ENCODE measurements around the gene PPP1R36.
"Not testable (repeated sequence)": the region's sequence is repeated elsewhere in the genome, so short reads cannot be mapped to it uniquely, and the experiment has no call there.

Gene PPP1R36

DNA sequence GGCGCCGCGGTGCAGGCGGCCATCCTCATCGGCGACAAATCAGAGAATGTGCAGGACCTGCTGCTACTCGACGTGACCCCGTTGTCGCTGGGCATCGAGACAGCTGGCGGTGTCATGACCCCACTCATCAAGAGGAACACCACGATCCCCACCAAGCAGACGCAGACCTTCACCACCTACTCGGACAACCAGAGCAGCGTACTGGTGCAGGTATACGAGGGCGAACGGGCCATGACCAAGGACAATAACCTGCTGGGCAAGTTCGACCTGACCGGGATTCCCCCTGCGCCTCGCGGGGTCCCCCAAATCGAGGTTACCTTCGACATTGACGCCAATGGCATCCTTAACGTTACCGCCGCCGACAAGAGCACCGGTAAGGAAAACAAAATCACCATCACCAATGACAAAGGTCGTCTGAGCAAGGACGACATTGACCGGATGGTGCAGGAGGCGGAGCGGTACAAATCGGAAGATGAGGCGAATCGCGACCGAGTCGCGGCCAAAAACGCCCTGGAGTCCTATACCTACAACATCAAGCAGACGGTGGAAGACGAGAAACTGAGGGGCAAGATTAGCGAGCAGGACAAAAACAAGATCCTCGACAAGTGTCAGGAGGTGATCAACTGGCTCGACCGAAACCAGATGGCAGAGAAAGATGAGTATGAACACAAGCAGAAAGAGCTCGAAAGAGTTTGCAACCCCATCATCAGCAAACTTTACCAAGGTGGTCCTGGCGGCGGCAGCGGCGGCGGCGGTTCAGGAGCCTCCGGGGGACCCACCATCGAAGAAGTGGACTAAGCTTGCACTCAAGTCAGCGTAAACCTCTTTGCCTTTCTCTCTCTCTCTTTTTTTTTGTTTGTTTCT lies 7.6 kb upstream of the PPP1R36 start:
- Mint-ChIP-seq H3K4me1 (peaks cover 30% of the 10 kb centered on the region), H3K4me3 (peak overlapping the region; percentile 73), H3K27ac (peak overlapping the region; percentile 48), H3K36me3 (no peaks in the 10 kb centered on the region), H3K9me3 (no peaks in the 10 kb centered on the region), H3K27me3 (peaks cover 1% of the 10 kb centered on the region)

DNA sequence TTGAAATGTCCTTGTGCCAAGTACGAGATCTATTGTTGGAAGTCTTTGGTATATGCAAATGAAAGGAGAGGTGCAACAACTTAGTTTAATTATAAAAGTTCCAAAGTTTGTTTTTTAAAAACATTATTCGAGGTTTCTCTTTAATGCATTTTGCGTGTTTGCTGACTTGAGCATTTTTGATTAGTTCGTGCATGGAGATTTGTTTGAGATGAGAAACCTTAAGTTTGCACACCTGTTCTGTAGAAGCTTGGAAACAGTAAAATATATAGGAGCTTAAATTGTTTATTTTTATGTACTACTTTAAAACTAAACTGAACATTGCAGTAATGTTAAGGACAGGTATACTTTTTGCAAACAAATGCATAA lies 6.9 kb upstream of the PPP1R36 start:
- Mint-ChIP-seq H3K27ac (peak overlapping the region; percentile 48), H3K27me3 (peaks cover 1% of the 10 kb centered on the region), H3K4me1 (peaks cover 30% of the 10 kb centered on the region), H3K36me3 (no peaks in the 10 kb centered on the region), H3K4me3 (peak overlapping the region; percentile 73), H3K9me3 (no peaks in the 10 kb centered on the region)

DNA sequence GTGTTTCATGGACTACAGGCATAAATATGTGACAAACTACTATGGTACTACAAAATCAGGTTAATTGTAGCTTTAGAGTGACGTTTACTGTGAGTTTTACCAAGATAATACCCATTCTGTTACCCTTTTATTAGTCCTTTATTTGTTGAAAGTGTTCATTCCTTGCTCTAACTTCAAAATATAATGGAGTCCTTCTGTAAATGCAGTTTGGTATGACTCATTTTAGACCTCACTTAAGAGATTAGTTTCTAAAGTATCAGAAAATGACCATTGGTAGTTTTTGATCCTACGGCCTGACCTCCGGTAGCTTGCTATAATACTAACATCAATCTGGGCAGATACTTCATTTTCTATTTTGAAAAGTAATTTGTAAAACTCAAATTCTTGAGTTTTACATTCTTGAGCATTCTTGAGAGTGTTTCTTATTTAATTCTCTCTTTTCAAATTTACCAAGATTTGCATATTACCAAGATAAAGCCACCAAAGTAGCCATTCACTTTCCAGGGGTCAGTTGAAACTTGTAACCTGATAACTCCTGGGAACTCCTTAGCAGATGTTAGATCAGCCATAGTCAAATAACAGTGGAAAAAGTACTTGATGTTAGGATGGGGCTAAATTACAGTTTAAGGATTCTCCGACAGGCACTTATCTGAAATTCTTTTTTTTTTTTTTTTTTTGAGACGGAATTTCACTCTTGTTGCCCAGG lies 5.0 kb upstream of the PPP1R36 start:
- Mint-ChIP-seq H3K36me3 (no peaks in the 10 kb centered on the region), H3K9me3 (no peaks in the 10 kb centered on the region), H3K4me1 (peaks cover 31% of the 10 kb centered on the region), H3K27ac (no peak overlapping the region), H3K27me3 (peaks cover 1% of the 10 kb centered on the region), H3K4me3 (no peak overlapping the region)

DNA sequence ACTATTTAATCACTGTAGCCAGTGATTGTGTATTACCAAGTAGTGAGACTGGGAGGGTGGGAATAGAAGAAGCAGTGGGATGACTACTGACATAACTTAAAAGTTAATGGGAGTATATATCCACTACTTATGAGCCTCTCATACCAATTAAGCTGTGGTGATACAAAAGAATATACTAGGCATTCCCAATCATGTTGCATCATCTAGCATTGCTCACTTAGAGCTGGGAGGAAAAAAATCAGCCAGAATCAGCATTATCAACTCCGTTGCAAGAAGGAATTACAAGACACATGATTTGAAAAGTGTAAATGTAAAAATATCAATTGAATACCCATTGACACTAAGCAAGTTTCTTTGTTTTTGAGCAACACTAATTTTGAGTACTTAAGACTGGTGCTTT lies 745 bp upstream of the PPP1R36 start:
- Mint-ChIP-seq H3K27me3 (no peaks in the 10 kb centered on the region), H3K4me3 (peak overlapping the region; percentile 27)

DNA sequence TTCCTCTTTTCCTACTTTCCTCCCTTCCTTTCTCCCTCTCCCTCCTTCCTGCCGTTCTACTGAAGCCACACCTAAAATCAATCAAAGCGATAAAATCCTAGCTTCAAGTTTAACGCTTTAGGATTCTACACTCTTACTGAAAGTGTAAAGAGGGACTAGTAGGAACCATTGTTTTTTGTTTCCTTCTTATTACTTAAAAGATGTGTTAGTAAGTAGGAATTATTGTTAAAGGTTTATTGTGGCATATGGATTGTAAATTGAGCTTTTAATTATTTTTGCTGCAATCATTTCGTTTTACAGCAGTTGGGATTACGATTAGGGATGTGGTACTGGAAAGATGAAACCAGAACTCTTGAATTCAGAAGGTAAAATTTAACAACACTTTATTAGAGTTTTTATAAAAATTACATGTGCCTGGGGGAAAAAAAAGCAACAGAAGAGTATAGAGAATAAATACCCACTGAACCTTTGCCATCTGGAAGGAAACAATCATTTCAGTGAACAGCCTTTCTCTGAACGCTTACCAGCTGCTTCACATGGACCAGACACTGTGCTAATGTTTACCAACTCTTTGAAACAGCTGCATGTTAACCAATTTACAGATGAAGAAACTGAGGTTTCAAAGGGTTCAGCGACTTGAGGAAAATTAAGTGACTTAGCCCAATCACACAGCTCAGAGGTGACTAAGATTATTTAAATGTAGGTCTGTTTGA lies 1.0 kb downstream of the PPP1R36 start:
- H3K4me3 Mint-ChIP-seq, result peak overlapping the region; percentile 70
- no peaks in the 10 kb centered on the region for H3K27me3 Mint-ChIP-seq

More for the DNA sequence above, 745 bp upstream of the PPP1R36 start:
- Mint-ChIP-seq H3K27ac (no peak overlapping the region), H3K9me3 (no peaks in the 10 kb centered on the region), H3K4me1 (peaks cover 14% of the 10 kb centered on the region), H3K36me3 (no peaks in the 10 kb centered on the region)

DNA sequence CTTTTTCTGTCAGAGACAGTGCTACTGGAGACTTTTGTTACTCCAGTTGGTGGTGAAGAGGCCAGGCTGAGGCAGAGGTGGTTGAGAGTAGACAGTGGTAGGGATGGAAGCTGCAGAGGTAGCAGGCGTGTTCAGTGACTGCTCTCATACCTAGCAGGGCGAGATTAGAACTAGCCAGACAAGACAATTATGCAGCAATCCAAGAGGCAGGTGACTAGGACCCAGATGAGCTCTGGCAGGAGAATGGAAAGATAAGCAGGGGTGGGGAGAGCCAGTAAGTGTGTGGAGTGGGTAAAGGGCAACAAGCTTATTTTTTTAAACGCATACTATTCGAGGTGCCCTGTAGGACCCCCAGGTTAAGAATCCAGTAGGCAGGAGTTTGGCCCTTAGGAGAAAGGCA lies 4.8 kb downstream of the PPP1R36 start:
- H3K27ac Mint-ChIP-seq, result no peak overlapping the region
- H3K9me3 Mint-ChIP-seq, result no peaks in the 10 kb centered on the region
- no peaks in the 10 kb centered on the region for H3K27me3 Mint-ChIP-seq
- H3K4me1 Mint-ChIP-seq, result peaks cover 7% of the 10 kb centered on the region
- H3K36me3 Mint-ChIP-seq, result no peaks in the 10 kb centered on the region
- H3K4me3 Mint-ChIP-seq, result no peak overlapping the region

More for the DNA sequence above, 1.0 kb downstream of the PPP1R36 start:
- Mint-ChIP-seq H3K9me3 (no peaks in the 10 kb centered on the region), H3K36me3 (no peaks in the 10 kb centered on the region), H3K4me1 (peaks cover 14% of the 10 kb centered on the region), H3K27ac (no peak overlapping the region)

DNA sequence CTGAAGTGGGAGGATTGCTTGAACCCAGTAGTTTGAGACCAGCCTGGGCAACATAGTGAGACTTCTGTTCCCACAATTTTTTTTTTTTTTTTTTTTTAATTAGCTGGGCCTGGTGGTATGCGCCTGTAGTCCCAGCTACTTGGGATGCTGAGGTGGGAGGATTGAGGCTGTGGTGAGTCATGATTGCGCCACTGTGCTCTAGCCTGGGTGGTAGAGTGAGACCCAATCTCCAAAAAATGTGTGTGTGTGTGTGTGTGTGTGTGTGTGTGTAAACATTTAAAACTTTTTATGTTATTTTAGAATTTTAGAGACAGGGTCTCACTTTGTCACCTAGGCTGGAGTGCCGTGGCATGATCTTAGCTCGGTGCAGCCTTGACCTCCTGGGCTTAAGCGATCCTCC lies 6.8 kb downstream of the PPP1R36 start:
- Mint-ChIP-seq H3K27ac (no peak overlapping the region), H3K4me3 (no peak overlapping the region), H3K9me3 (no peaks in the 10 kb centered on the region), H3K4me1 (peaks cover 12% of the 10 kb centered on the region), H3K36me3 (no peaks in the 10 kb centered on the region), H3K27me3 (no peaks in the 10 kb centered on the region)

DNA sequence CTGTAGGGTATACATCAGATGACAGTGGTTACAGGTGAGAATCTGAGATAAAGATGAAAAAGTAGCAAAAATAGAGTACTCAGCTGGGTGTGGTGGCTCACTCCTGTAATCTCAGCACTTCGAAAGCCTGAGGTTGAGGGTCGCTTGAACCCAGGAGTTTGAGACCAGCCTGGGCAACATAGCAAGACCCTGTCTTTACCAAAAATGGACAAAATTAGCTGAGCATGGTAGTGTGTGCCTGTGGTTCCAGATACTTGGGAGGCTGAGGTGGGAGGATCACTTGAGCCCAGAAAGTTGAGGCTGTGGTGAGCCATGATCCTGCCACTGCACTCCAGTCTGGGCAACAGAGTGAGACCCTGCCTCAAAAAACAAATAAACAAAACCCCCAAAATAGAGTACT lies 8.5 kb downstream of the PPP1R36 start:
- peaks cover 15% of the 10 kb centered on the region for H3K4me1 Mint-ChIP-seq
- H3K4me3 Mint-ChIP-seq, H3K36me3 Mint-ChIP-seq, H3K27ac Mint-ChIP-seq, H3K27me3 Mint-ChIP-seq, H3K9me3 Mint-ChIP-seq: not testable (repeated sequence)

DNA sequence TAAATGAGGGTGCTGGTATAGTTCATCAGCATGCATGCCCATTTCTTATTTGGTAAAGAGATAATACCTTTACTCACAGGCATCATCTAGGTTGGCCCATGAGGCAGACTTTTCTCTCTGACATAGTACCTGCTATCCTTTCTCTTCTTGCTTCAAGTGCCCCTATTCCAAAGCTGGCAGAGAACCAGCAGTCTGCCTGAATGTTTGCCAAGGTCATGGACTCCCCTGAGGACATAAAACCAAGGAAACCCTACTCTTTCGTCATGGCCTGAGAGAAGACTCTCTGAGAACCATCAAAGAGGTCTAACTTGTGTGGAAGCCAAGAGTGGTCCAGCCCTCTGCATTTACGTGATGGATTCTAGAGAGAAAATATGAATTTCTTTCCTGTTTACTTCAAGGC lies 11.9 kb downstream of the PPP1R36 start:
- Mint-ChIP-seq H3K4me3 (no peak overlapping the region), H3K27me3 (peaks cover 1% of the 10 kb centered on the region), H3K27ac (no peak overlapping the region), H3K4me1 (peaks cover 15% of the 10 kb centered on the region), H3K36me3 (no peaks in the 10 kb centered on the region), H3K9me3 (no peaks in the 10 kb centered on the region)

DNA sequence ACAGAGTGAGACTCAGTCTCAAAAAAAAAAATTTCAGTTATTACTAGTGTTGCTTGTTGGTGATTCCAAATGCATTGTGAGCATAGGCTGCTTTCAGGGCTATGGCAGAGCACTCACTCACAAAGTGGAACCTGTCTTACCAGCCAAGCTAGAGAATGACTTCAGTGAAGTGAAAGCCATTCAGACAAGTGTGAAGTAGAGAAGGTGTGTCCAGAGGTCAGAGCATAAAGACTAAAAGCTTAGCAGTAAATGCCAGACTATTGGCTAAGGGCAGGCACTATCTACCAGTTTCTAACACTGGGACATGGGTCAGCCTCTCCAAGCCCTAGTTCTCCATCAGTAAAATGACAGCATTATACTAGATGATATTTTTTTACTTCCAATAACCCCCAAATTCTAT lies 12.7 kb downstream of the PPP1R36 start:
- H3K27me3 Mint-ChIP-seq, result peaks cover 2% of the 10 kb centered on the region

DNA sequence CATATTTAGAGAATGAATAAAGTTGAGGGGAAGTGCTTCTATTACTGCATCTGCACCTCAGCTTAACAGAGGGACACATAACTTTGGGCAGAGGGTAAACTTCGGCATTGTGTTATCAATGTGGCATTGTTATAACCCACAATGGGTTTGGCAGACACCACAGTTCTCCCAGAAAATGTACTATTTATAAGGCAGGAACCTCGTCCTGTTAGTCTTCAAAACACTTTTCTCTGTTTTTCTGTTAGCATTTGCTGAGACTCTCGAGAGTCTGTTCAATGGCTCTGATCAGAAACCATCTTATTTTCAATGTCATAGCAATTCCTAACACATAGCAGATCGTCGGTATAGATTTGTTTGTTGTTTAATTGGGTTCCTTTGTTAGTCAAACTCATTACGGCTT lies 13.9 kb downstream of the PPP1R36 start:
- Mint-ChIP-seq H3K4me1 (peaks cover 15% of the 10 kb centered on the region), H3K4me3 (no peak overlapping the region), H3K27ac (no peak overlapping the region), H3K27me3 (peaks cover 2% of the 10 kb centered on the region), H3K36me3 (no peaks in the 10 kb centered on the region), H3K9me3 (no peaks in the 10 kb centered on the region)

More for the DNA sequence above, 12.7 kb downstream of the PPP1R36 start:
- no peaks in the 10 kb centered on the region for H3K36me3 Mint-ChIP-seq
- H3K4me3 Mint-ChIP-seq, result no peak overlapping the region
- peaks cover 15% of the 10 kb centered on the region for H3K4me1 Mint-ChIP-seq
- H3K27ac Mint-ChIP-seq, result no peak overlapping the region
- H3K9me3 Mint-ChIP-seq, result no peaks in the 10 kb centered on the region

DNA sequence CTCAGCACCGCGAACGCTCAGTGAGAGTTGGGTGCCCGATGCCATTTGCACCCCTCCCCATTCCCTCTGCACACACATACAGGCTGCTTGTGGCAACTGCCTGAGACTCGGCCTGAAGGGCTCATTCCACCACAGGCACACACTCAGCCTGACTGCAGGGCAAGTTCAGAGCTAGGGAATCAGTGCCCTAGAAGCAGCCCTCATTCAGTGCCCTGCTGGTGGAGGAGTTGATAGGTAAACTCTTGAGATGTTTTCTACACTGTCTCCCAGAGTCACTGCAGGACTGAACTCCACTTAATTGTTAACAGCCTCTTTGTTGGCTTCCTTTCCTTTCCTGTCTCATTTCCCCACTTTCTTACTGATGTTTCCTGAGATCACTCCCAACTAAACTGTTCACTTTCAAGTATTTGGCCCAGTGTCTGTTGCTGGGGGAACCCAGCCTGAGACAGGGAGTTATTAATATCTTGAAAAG lies 16.9 kb downstream of the PPP1R36 start:
- H3K4me3 Mint-ChIP-seq, result no peak overlapping the region
- peaks cover 2% of the 10 kb centered on the region for H3K4me1 Mint-ChIP-seq
- H3K36me3 Mint-ChIP-seq, result no peaks in the 10 kb centered on the region
- H3K27me3 Mint-ChIP-seq, result peaks cover 2% of the 10 kb centered on the region
- no peaks in the 10 kb centered on the region for H3K9me3 Mint-ChIP-seq
- H3K27ac Mint-ChIP-seq, result no peak overlapping the region

DNA sequence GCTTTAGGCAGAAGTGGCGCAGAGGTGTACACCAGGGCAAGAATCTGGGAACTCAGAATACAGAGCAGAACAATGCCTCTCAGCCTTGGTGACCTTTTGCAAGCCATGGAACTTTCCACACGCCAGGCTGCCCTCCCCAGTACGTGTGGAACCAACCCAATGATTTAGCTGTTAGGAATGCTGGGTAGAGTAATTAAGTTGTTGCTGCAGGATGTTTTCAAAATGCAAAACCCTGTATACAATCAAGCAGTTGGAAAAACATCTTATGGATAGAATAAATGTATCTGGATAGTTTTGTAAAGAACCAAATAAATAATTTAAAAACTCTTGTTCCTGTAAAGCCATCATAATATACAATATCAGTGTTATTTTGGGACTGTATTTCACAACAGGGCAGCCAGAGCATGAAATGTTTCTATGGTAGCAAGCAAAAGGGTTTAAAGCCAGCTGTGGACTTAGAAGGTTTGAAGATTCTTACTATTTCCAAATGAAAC lies 19.4 kb downstream of the PPP1R36 start:
- Mint-ChIP-seq H3K36me3 (no peaks in the 10 kb centered on the region), H3K9me3 (no peaks in the 10 kb centered on the region), H3K27ac (no peak overlapping the region), H3K27me3 (peaks cover 2% of the 10 kb centered on the region), H3K4me3 (no peak overlapping the region), H3K4me1 (no peaks in the 10 kb centered on the region)

DNA sequence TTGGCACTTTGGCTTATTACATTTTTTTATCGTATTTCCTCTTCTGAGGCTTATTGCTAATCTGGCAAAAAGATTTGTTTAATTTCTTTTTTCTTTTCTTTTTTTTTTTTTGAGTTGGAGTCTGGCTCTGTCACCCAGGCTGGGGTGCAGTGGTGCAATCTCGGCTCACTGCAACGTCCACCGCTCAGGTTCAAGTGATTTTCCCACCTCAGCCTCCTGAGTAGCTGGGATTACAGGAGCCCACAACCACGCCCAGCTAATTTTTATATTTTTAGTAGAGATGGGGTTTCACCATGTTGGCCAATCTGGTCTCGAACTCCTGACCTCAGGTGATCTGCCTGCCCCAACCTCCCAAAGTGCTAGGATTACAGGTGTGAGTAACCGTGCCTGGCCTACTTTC lies 19.9 kb downstream of the PPP1R36 start:
- not testable (repeated sequence) for H3K4me3 Mint-ChIP-seq, H3K36me3 Mint-ChIP-seq, H3K9me3 Mint-ChIP-seq, H3K4me1 Mint-ChIP-seq, H3K27me3 Mint-ChIP-seq, H3K27ac Mint-ChIP-seq

DNA sequence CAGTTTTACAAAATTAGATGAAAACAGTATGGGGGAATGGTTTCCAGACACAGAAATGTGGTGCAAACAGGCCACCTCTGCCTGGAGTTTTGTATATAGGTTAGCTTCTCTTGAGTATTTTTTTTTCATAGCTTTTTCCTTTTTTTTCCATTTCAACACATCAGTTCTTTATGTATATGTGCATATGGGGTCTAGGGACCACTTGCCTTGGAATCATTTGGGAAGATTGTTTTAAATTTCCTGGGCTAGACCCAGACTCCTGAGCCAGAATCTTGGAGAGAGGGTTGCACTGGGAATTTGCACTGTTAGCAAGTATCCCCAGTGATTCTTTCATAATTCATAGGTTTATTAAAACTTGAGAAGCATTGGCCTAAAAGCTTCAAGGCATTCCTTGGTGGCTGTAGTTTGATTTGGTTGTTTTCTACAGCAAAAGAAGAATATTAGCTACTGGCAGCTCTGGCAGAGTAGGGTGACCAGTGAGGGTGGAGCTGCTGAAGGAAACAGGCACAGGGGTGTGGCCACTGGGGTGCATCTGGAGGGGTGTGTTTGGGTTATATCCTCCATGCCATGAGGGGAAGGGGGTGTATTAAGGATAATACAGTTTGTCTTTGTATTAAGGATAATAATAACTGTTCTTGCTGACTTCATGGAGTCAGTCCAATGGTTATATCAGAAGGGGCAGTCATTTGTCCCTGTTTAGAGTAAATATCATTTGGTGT lies 22.8 kb downstream of the PPP1R36 start:
- no peak overlapping the region for H3K4me3 Mint-ChIP-seq
- H3K4me1 Mint-ChIP-seq, result no peaks in the 10 kb centered on the region
- H3K27me3 Mint-ChIP-seq, result no peaks in the 10 kb centered on the region
- no peaks in the 10 kb centered on the region for H3K9me3 Mint-ChIP-seq
- H3K36me3 Mint-ChIP-seq, result no peaks in the 10 kb centered on the region
- no peak overlapping the region for H3K27ac Mint-ChIP-seq
